ENCODE results near the gene EPB41L4A.

GRCh38 chr5:112161392-112161748, 257.7 kb downstream of the EPB41L4A start:
- no peak for TF ChIP-seq EZH2phosphoT487 (IDR thresholded peaks at IDR 0.05; ENCODE audit: low read length)
- TF ChIP-seq CTCF (IDR thresholded peaks at IDR 0.05; ENCODE audit: low read length) = no peak
